NCI-H345 treated with DMSO at 0.1 percent for 48 hours (cell line): ENCODE data around the gene PAX2.

Source experiments
- DNase-seq: peaks from one replicate; lab custom pipeline; 2025; ENCODE audit not compliant: unreplicated experiment; lab: John Stamatoyannopoulos, UW

PAX2 gene

DNA sequence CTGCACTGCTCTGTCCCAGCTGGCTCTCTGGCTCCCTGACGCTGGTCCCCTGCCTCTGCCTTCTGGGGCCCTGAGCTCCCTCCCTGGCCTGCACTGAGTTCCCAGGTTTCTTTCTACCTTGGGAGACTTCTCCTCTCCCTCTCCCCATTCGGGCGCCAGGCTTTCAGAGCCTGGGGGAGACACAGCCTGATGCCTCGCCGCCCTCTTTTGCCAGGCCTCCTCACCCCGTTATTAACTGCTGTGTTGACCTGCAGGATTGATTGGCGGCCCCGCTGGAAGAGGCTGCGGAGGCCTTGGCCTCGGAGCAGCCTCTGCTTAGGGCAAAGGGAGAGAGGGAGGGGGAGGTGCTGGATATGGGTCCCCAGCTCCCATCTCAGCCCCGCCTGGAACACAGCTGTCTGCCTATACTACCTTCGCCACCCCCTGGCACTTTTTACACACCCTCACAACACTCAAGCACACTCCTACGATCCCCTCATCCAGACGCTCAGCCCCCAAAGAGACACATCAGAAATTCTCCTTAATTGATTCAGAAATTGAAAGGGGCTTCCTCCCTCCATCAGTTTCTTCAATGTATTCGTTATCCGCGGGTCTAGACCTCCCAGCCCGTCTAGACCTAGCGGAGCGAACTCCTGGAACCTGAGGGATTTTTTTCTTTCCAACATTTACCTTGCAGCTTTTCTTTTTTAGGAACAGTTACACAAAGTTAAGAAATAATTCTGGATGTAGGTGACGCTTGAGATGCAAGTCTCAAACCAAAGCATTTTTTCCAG lies 7.1 kb upstream of the PAX2 start:
- no peak for DNase-seq

DNA sequence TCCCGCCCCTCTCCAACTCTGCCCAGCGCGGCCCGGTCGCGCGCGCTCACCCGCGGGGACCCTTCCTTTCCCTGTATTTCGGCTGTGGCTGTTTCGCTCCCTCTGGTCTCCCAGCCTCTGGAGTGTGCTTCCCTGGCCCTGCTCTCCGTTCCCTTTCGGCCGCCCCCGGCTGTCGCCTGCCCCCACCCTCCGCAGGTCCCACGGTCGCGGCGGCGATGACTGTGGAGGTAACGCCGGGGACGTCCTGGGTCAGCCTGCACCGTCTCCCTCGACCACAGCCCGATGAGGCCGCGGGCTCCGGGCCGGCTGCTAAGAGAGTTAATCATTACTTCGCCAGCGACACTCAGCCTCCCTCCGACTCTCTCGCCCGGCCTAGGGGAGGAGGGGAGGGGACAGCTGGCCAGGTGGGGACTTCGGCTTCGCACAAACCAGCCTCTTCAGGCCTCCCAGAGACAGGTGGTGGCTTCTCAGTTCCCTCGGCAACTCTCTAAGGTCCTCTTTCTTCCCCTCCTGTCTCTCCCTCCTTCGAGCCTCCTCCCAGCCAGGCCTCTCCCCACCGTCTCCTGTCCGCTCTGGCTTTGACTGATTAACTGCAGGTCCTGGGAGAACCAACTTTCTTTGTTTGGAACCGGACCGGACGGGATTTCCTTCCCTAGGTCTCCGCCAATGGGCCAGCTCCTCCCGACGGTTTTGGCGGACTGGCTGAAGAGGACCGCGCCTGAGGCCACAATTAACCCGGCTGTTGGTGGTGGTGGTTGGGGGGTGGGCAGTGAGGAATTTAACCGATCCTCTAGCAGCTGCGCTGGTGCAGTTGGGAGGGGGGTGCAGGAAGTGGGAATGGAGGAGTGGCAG lies 5.6 kb upstream of the PAX2 start:
- DNase-seq = no peak

DNA sequence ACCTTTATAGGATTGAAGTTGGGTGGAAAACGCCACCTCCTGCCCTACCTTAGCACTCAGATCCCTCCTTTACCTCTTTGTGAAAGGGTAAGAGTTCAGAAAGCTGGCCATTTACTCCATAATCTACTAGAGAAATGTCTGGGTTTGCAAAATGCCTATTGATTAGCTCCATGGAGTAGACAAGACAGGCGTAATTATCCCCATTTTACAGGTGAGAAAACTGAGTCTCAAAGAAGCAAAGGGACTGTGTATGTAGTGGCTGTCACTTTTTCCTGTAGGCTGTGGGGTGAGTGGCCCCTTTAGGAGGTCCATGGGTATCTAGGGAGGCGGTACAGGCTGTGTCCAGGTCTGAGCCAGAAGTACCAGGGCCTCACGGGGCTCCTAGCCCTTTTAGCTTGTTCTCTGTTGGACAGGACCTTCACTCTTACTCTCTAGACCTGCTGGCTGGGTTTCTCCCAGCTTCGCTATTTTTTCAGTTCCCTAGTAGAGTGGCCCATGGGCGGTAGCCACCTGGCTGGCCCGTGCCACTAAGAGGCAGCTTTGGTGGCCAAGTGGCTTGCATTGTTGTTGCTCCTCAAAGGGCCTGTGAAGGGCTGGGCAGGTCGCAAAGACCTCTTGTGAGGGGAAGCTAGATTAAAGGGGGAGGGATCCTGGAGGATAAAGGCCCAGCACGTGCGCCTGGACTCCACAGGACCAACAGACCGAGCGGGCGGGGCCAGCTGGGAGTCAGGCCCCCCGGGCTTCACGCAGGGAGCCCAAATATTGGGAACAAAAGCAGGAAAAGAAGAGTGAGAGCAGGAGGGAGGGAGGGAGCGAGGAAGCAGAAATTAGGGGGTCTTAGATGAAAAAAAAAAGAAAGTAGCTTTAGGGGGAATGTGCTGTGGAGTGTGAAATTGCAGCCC lies 4.7 kb upstream of the PAX2 start:
- no peak for DNase-seq

DNA sequence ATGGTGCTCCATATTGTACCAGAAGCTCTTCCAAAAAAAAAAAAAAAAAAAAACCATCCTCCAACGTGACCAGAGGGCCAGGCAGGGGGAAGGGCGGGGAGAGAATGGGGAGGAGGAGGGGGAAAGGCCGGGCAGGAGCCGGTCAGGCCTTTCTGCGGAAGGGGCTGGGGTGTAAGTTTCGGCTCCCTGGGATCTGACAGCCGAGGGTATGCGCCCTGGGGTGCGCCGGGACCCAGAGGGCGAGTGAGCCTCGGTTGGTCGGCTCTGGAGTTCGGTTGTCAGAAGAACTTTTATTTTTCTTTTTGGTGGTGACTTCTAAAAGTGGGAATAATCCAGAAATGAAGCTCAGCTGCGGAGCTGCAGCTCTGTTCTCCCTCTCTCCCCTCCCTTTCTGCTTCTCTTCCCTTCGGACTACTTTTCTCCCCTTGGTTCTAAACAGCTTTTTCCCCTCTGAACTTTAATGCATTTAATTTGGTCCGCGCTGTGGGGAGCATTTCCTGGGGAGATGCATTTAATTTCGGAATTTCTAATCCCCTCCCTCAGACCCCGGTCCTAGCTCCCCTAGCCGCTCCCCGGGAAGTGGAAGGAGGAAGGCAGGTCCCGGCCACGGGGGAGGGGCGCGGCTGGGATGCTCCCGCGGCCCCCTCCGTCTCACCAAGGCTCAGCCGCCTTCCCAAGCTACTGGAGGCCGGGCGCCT lies 3.9 kb upstream of the PAX2 start:
- no peak for DNase-seq

DNA sequence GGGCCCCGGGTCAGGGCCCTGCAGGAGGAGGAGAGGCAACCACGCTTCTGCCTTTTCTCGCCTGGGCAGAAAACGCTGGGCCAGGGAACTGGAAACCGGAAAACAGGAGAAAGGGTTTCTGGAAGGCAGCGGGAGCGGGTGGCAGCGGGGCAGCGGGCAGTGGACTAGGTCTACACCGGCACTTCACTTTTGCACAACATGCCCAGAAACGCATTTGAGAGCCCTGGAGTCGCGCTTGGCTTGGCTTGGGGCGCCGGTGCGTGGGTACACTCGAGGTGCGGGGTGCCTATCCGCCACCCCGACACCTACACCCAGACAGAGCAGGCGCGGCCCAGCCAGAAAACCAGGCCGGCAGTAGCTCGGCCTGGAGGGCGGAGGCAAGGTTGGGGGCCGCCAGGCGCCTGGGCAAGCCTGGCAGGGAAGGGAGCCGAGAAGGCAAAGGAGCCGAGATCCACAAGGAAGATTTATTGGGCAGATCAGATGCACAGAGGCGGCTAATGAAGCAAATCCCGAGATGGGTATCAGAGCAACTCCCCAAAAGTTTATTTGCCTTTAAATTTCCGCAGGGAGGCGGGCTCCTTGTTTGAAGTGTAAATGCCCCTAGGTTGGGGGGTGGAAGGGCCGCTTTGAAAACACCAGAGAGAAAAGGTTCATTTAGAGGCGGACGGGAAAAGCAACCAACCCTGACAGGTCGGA lies 3.2 kb upstream of the PAX2 start:
- no peak for DNase-seq

DNA sequence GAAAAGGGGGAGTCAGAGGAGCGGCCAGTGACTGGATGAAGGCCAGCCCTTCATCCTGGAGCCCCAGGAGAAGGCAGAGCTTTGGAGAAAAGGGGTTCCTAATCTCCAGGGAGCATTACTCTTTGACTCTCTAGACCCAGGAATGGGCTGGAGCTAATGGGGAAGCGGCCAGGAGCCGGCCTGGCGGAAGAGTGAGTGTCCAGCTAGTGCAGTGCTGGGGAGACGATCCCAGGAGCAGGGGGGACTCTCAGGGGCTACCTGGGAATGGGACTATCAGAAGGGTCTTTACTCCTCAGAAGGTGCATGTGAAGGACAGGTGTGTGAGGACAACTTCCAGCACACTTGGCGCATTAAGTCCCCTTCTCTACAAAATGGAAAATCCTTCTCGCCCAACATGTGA lies 2.4 kb upstream of the PAX2 start:
- DNase-seq = no peak

DNA sequence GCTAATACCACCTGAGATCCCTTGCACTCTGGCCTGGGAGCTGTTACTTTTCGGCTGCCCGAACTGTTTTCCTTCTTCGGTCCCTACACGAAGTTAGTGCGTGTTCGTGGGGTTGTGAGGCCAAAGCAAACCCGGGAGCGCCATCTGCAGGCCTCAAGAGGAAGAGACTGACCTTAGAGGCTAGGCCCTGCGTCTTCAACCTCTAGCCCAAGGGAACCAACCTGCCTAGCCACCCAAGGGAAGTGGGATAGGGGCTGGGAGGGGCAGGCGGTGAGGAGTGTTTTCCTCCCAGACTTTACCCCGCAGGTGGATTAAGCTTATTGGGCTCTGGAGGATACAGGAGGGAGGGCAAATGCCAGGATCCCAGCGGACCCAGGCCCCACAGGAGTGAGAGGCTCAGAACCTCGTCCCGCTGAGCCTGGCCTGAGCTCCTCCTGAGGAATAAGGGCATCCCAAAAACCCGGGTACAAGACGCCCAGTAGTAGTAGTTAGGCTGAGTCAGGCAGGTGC lies 1.7 kb upstream of the PAX2 start:
- no peak for DNase-seq

DNA sequence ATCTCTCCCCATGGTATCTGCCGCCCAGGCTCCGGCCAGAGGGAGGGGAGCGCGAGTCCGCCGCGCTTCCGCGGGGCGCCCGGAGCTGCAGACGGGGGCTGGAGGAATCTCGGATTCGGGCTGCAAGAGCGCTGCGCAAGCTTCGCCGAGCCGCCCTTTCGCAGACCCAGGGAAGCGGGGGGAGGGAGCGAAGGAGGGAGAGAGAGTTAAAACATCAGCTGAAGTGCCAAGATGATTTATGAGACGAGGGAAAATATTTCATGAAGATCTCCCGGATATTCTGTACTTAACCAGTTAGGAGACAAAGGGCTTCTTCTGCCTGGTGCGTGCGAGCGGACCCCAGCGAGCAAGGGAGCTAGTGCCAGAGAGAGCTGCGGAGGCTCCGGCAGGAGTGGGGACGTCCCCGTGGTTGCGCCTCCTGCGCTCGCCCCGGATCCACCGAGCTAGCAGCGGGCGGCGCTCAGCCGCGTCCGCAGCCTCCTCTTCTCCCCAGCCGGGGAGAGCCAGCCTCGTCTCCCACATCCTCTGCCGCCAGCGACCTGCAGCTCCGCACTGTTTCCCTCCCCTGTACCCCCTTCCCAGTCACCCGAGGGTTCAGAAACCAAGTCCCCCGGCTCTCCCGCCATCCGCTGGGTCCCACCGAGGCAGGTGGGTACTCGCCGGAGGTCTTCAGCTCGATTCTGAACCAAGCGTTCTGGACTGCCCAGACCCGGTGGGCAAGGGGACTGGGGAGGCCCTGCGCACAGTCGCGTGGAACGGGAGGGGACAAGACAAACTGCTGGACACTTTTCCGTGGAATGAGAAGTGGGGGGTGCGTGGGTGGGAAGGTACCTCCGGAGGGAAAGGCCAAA lies 1.0 kb upstream of the PAX2 start:
- DNase-seq = no peak

DNA sequence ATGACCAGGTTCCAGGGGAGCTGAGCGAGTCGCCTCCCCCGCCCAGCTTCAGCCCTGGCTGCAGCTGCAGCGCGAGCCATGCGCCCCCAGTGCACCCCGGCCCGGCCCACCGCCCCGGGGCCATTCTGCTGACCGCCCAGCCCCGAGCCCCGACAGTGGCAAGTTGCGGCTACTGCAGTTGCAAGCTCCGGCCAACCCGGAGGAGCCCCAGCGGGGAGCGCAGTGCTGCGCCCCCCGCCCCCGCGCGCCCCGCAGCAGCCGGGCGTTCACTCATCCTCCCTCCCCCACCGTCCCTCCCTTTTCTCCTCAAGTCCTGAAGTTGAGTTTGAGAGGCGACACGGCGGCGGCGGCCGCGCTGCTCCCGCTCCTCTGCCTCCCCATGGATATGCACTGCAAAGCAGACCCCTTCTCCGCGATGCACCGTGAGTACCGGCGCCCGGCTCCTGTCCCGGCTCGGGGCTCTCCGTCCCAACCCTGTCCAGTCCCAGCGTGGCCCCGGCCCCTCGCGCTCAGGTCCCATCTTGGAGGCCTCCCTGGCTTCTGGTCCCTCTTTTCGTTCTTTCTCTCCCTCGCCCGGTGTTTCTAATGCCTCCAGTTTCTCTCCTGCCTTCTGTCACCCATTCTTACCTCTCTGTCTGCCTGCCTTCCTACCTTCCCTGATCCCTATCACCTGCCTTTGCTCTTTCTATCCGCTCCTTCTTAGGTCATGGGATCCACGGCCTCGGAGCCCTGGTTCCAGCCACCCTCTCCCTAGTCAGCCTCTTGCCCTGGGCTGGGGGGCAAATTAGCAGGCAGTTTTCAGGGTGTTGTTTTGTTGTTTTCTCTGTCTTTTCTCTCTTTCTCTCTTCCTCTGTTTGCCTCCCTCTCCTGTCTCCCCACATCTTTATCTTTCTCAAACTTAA lies 751 bp downstream of the PAX2 start:
- DNase-seq = no peak

DNA sequence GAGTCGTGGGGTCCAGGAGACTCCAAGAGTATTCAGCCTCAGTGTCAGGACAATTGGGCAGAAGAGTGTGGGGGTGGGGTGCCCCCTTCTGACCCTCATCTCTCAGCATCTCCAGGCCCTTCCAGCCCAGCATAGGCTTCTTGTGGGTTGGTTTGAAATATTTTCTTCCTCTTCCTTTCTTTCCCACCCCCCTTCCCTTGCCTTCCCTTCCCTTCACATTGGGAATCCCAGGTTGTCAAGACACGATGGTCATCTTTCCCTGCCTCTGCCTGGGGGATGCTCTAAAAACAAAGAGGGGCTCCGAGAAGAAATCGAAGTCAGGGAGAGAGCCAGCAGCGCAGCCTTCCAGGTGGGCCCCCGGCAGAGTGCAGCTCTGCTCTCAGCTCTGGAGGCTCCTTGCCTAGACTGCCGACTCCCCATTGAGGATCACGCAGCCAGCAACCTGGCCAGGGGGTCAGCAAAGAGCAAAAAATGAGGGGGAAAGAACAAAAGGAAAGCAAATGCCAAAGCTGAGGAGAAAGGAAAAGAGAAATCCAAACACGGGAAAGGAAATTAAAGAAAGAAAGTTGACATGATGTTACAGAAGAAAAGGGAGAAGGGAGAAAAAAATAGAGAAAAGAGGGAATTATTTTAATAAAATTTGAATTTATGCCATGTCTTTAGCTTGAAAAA lies 1.5 kb downstream of the PAX2 start:
- no peak for DNase-seq

DNA sequence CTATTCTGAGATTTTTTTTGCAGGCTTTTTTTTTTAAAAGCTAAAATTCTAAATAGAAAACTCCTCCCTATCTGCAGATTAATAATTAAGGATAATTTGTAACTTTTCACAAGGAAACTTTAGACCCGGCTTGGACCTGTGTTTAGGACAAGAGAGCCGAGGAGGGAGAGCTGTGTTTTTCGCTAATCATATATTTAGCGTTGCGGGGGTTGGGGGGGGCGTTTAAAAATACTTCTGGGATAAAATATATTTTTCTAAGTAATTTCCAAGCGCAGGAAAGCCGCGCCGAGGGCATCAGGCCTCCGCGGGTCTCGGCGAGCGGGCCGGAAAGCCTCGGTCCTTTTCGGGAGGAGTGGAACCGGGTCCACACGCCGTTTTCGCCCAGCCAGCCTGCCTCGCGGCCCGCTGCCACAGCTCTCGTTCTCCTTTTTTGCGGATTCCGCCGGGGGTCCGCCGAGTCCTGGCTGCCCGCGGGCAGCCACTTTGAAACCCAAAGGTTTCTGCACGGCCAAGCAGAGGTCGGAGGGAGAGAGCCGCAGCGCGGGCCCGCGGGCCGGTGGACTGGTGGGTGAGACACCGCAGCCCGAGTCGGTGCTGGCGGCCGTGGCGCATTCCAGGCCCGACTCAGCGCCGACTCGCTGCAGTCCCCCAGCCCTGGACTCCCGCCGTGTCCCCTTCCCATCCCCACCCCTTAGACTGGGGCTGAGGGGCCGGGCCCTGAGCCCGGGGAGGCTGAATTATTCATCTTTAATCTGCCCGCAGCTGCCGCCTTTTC lies 2.3 kb downstream of the PAX2 start:
- no peak for DNase-seq

DNA sequence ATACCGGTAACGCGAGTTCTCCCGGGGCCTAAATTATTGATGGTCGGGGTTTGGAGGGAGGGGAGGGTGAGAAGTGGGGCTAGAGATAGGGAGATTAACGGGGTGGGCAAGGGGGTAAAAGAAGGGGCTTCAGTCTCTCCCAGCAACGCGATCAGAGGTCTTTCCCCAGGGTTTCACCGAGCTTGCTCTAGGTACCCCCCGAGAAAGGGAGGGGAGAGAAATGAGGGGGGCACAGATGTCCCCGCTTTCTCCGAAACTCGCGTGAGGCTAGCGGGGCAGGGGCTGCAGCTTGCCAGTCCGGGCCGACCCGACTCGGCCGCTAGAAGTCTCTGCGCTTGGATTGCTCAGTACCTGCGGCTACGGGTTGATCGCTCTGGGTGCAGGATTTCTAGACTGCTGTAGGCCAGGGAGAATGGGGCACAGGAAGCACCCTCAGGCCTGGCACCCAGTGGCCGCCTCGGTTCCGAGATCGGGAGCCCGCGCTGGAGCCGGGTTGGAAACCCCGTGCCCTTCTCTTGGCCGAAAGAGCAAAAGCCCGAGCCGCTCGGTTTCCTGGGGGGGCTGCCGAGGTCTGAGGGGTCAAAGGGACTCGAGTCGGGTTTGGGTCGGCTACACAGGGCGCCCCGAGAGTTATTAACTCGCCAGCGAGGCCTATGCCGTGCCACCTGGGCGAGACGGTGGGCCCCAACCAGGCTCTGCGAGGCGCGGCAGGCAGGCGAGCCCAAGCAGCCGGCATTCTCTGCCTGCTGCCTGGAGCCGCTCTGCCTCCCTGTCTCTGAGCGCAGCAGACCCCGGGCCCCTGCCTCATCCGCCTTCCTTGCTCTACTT lies 3.1 kb downstream of the PAX2 start:
- DNase-seq = no peak

DNA sequence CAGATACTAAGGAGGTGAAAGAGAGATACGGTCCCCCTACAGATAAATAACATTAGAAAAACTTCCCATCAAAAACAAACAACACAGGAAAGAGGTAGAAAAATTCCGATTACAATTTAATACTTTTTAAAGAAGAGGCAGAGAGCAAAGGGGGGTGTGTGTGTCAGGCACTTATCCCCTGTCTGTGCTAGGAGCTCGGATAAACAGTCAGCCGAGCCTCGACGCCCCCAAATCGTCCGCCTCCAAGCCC lies 3.6 kb downstream of the PAX2 start:
- DNase-seq = no peak

DNA sequence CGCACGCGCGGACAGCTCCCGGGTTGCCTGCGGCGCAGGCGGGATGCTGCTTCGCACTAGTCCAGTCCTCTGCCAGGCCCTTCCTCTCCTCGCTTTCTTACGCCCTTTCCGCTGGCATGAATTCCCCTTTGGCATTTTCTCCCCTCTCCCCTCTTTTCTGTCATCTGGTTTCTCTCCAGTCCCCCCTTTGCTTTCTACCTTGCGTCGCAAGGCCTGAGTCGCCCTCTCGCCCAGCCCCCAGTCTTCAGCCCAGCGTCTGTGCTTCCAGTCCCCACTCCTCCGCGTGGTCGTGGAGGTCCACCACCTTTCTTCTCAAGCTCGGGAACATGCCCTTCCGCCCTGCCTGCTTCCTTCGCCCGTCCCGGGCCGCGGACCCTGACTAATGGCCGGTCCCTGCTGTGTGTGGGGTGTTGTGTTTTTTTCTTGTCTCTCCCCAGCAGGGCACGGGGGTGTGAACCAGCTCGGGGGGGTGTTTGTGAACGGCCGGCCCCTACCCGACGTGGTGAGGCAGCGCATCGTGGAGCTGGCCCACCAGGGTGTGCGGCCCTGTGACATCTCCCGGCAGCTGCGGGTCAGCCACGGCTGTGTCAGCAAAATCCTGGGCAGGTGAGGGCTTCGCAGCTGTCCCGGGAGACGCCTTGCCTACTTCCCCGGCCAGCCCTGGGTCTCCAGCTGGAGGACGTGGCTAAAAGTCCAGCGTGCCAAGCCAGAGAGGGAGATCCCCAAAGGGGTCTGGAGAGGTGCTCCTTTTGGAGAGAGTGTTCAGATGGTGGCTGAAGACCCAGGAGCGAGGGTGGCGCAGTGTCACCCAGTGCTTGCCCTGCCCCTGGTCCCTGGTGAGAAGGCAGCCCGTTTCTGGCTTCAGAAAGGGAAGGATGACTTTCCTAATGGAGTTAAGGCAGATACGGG lies 4.2 kb downstream of the PAX2 start:
- no peak for DNase-seq
